Activated CD4-positive, alpha-beta T cell treated with anti-CD3 and anti-CD28 coated beads, Interleukin-2, Interleukin-4, amounts not matched to agents 100 ng/mL and 50 ng/mL, durations not matched to agents 16 hours and 8 hours (primary cell): ENCODE results near the gene UBTF.

Experiments used
- DNase-seq: peaks from one replicate; pipeline ENCODE4 v3.0.0-alpha.2; 2020; ENCODE audit warnings: low spot score

Gene UBTF

GRCh38 chr17:44170499-44171201 lies 48.8 kb downstream of the UBTF start, which contains the start of gene ASB16:
TSS of gene ASB16 (plus strand) at chr17:44170704. CDS start at chr17:44170790, 86 bp downstream.
- DNase-seq, result no peak

GRCh38 chr17:44170135-44170498 lies 49.4 kb downstream of the UBTF start:
- no peak for DNase-seq

- no peak for DNase-seq
Observed at GRCh38 chr17:44167181-44167861, 52.2 kb downstream of the UBTF start.

GRCh38 chr17:44164476-44164875 lies 55.0 kb downstream of the UBTF start:
- DNase-seq, result no peak

GRCh38 chr17:44159519-44160210 lies 59.8 kb downstream of the UBTF start:
- DNase-seq, result peak; percentile 59

GRCh38 chr17:44155488-44155887 lies 64.0 kb downstream of the UBTF start:
- DNase-seq, result no peak
